H1 (cell line): Measurements from ENCODE around the gene CDH7. TPM values are rescaled to one million over a fixed set of nuclear protein-coding genes. Genes with fewer than 3 reads are reported as not detected.

ENCODE experiments used
- CTCF ChIA-PET: fragments of 300-600 bp; sonication (Branson Sonifier 250); formaldehyde crosslinking; loops from one replicate; lab custom pipeline; 2021; ENCODE audit not compliant: partially characterized antibody; lab: Charles Lee
- POLR2A ChIA-PET: fragments of 300-600 bp; sonication (Branson Sonifier 250); formaldehyde crosslinking; loops from one replicate; lab custom pipeline; 2021; ENCODE audit warnings: inconsistent platforms; ENCODE audit not compliant: partially characterized antibody; lab: Charles Lee
- DNase-seq, 2 experiments: peaks; one replicate each; pipeline versions ENCODE4 v3.0.0 to v3.0.0-alpha.2; 2010 to 2022; ENCODE audit warnings: low spot score in 2 of 2, low read depth in 1 of 2, mixed read lengths in 1 of 2
- FAIRE-seq: peaks from 2 replicates; lab custom pipeline; 2011; peaks lifted over from hg19 to GRCh38; lab: Jason Lieb, UNC
- H2AFZ ChIP-seq: 2 replicates; pipeline ENCODE4 v1.8.1; 2012; ENCODE audit warnings: low read length, inconsistent platforms
- H2AK5ac ChIP-seq: 2 replicates; pipeline ENCODE4 v1.6.1; 2013; ENCODE audit warnings: low read depth, low read length
- H2BK120ac ChIP-seq: replicated peaks from 2 replicates; pipeline ENCODE3; 2013; ENCODE audit warnings: low read depth, low read length, inconsistent platforms
- H2BK12ac ChIP-seq: 2 replicates; pipeline ENCODE4 v1.6.1; 2013; ENCODE audit warnings: low read depth, low read length
- H2BK15ac ChIP-seq: 2 replicates; pipeline ENCODE4 v1.6.1; 2013; ENCODE audit warnings: low read length
- H2BK20ac ChIP-seq: 2 replicates; pipeline ENCODE4 v1.6.1; 2013; ENCODE audit warnings: low read length
- H2BK5ac ChIP-seq: 2 replicates; pipeline ENCODE4 v1.6.1; 2013; ENCODE audit warnings: low read depth, low read length
- H3K14ac ChIP-seq: 2 replicates; pipeline ENCODE4 v1.6.1; 2013; ENCODE audit warnings: inconsistent platforms; ENCODE audit not compliant: insufficient read length
- H3K18ac ChIP-seq: 2 replicates; pipeline ENCODE4 v1.6.1; 2013; ENCODE audit warnings: low read length; ENCODE audit errors: extremely low read depth
- H3K23ac ChIP-seq: 2 replicates; pipeline ENCODE4 v1.6.1; 2013; ENCODE audit warnings: inconsistent platforms; ENCODE audit not compliant: insufficient read length
- H3K23me2 ChIP-seq: 2 replicates; pipeline ENCODE4 v1.6.1; 2013; ENCODE audit warnings: low read depth, low read length
- H3K27ac ChIP-seq: 2 replicates; pipeline ENCODE4 v1.6.1; 2011; ENCODE audit warnings: low read depth, low read length, inconsistent platforms
- H3K27me3 ChIP-seq, 4 experiments: replicated peaks in 1 of 4; 1 replicate in 1 of 4; 2 replicates in 3 of 4; pipeline versions ENCODE4 v1.6.1 to v1.8.1; 2011 to 2013; ENCODE audit warnings: low read length in 3 of 4, mild to moderate bottlenecking in 3 of 4, inconsistent platforms in 2 of 4, mixed read lengths in 2 of 4, moderate library complexity in 1 of 4; ENCODE audit not compliant: control insufficient read depth in 3 of 4, insufficient read depth in 3 of 4; ENCODE audit errors: extremely low read depth in 1 of 4
- H3K36me3 ChIP-seq, 4 experiments: 2 replicates each; pipeline versions ENCODE4 v1.6.1 to v1.8.1; 2011 to 2013; ENCODE audit warnings: mild to moderate bottlenecking in 4 of 4, low read length in 3 of 4, moderate library complexity in 2 of 4, control low read depth in 1 of 4, inconsistent platforms in 1 of 4; ENCODE audit not compliant: insufficient read depth in 4 of 4, control insufficient read depth in 2 of 4
- H3K4ac ChIP-seq: replicated peaks from 2 replicates; pipeline ENCODE3; 2013; ENCODE audit warnings: low read length, low read depth, mixed read lengths, inconsistent platforms; ENCODE audit not compliant: insufficient read length
- H3K4me1 ChIP-seq, 4 experiments: replicated peaks in 1 of 4; 1 replicate in 1 of 4; 2 replicates in 3 of 4; pipeline versions ENCODE4 v1.6.1 to v1.8.1; 2011 to 2013; ENCODE audit warnings: low read length in 3 of 4, inconsistent platforms in 2 of 4, mixed read lengths in 1 of 4; ENCODE audit not compliant: insufficient read depth in 4 of 4, control insufficient read depth in 3 of 4
- H3K4me2 ChIP-seq, 2 experiments: 2 replicates each; pipeline versions ENCODE4 v1.6.1 to v1.8.1; 2011 to 2013; ENCODE audit warnings: low read depth in 2 of 2, low read length in 2 of 2, control low read depth in 1 of 2, inconsistent platforms in 1 of 2, mild to moderate bottlenecking in 1 of 2; ENCODE audit not compliant: insufficient read depth in 1 of 2
- H3K4me3 ChIP-seq, 4 experiments: fragments of 200-600, 300-600 bp in 1 of 4; sonication (generic), shearing (Covaris generic), sonication (Bioruptor Twin) in 1 of 4; 2 replicates each; pipeline versions ENCODE4 v1.5.1 to v1.8.1; 2011 to 2016; ENCODE audit warnings: low read length in 4 of 4, low read depth in 3 of 4, control low read depth in 2 of 4, inconsistent platforms in 2 of 4, mild to moderate bottlenecking in 2 of 4, mixed read lengths in 1 of 4, moderate library complexity in 1 of 4; ENCODE audit not compliant: insufficient read depth in 2 of 4; ENCODE audit errors: extremely low read depth in 1 of 4
- H3K56ac ChIP-seq: replicated peaks from 2 replicates; pipeline ENCODE3; 2013; ENCODE audit warnings: low read depth, mild to moderate bottlenecking, mixed read lengths, low read length, inconsistent platforms; ENCODE audit not compliant: insufficient read length
- H3K79me1 ChIP-seq: 2 replicates; pipeline ENCODE4 v1.6.1; 2013; ENCODE audit warnings: low read depth, low read length, control low read depth
- H3K79me2 ChIP-seq, 2 experiments: 2 replicates each; pipeline versions ENCODE4 v1.6.1 to v1.8.1; 2012 to 2013; ENCODE audit warnings: low read length in 2 of 2, mild to moderate bottlenecking in 2 of 2, inconsistent platforms in 1 of 2; ENCODE audit not compliant: insufficient read depth in 2 of 2, control insufficient read depth in 1 of 2
- H3K9ac ChIP-seq, 4 experiments: replicated peaks in 1 of 4; 1 replicate in 1 of 4; 2 replicates in 3 of 4; pipeline versions ENCODE4 v1.6.1 to v1.8.1; 2011 to 2013; ENCODE audit warnings: low read depth in 3 of 4, low read length in 3 of 4, control low read depth in 2 of 4, mild to moderate bottlenecking in 2 of 4, moderate library complexity in 2 of 4, inconsistent platforms in 1 of 4; ENCODE audit errors: extremely low read depth in 1 of 4
- H3K9me3 ChIP-seq, 2 experiments: 2 replicates each; pipeline versions ENCODE4 v1.6.1 to v1.8.1; 2012 to 2013; ENCODE audit warnings: mild to moderate bottlenecking in 2 of 2, moderate library complexity in 2 of 2, control low read depth in 1 of 2, inconsistent platforms in 1 of 2, low read depth in 1 of 2, low read length in 1 of 2, mixed read lengths in 1 of 2; ENCODE audit not compliant: insufficient read depth in 2 of 2
- H4K20me1 ChIP-seq, 2 experiments: replicated peaks in 1 of 2; 2 replicates each; pipeline versions ENCODE3 to v1.8.1; 2011 to 2013; ENCODE audit warnings: inconsistent platforms in 2 of 2, low read length in 2 of 2, mild to moderate bottlenecking in 1 of 2; ENCODE audit not compliant: insufficient read depth in 2 of 2, control insufficient read depth in 1 of 2
- H4K5ac ChIP-seq: 2 replicates; pipeline ENCODE4 v1.6.1; 2013; ENCODE audit warnings: low read length, low read depth, mixed read lengths, inconsistent platforms; ENCODE audit not compliant: insufficient read length
- H4K8ac ChIP-seq: 2 replicates; pipeline ENCODE4 v1.8.0; 2013; ENCODE audit warnings: mild to moderate bottlenecking, moderate library complexity, low read length, inconsistent platforms; ENCODE audit not compliant: insufficient read depth; ENCODE audit errors: extremely low read depth
- H4K91ac ChIP-seq: replicated peaks from 2 replicates; pipeline ENCODE3; 2013; ENCODE audit warnings: low read length, mixed read lengths, inconsistent platforms; ENCODE audit not compliant: insufficient read length
- ASH2L ChIP-seq: fragments of 200-600, 300-600 bp; sonication (generic); IDR thresholded peaks from one replicate; pipeline ENCODE4 v1.7.1; 2017; ENCODE audit warnings: low read length
- BACH1 ChIP-seq: IDR thresholded peaks from 2 replicates; pipeline ENCODE4 v1.6.1; 2012; ENCODE audit warnings: low read length, improper control_type of control experiment
- CBX8 ChIP-seq: fragments of 300-800, 300-1000 bp; sonication (generic); IDR thresholded peaks from 2 replicates; pipeline ENCODE4 v1.7.1; 2016; ENCODE audit warnings: low read depth, low read length, borderline replicate concordance
- CEBPB ChIP-seq: IDR thresholded peaks from 2 replicates; pipeline ENCODE4 v1.6.1; 2012; ENCODE audit warnings: low read depth, low read length
- EGR1 ChIP-seq: IDR thresholded peaks from 2 replicates; pipeline ENCODE4 v1.6.1; 2011; ENCODE audit warnings: low read depth, low read length, borderline replicate concordance
- HDAC2 ChIP-seq, 2 experiments: fragments of 300-600 bp in 1 of 2; sonication (generic) in 1 of 2; IDR thresholded peaks; 2 replicates each; pipeline ENCODE4 v1.6.1; 2011 to 2012; ENCODE audit warnings: low read depth in 2 of 2, low read length in 2 of 2, mild to moderate bottlenecking in 2 of 2, moderate library complexity in 2 of 2, borderline replicate concordance in 1 of 2, inconsistent platforms in 1 of 2
- HDAC6 ChIP-seq: IDR thresholded peaks from one replicate; pipeline ENCODE4 v1.7.1; 2012; ENCODE audit warnings: low read depth, mild to moderate bottlenecking, inconsistent platforms, low read length, moderate library complexity
- JUN ChIP-seq: IDR thresholded peaks from 2 replicates; pipeline ENCODE4 v1.6.1; 2011; ENCODE audit warnings: low read depth, mild to moderate bottlenecking, improper control_type of control experiment, low read length
- KDM1A ChIP-seq: fragments of 200-600, 300-600 bp; sonication (generic); IDR thresholded peaks from 2 replicates; pipeline ENCODE4 v1.7.1; 2016; ENCODE audit warnings: mild to moderate bottlenecking, low read length, borderline replicate concordance
- NANOG ChIP-seq: IDR thresholded peaks from 2 replicates; pipeline ENCODE4 v1.6.1; 2011; ENCODE audit warnings: low read length, low read depth, mild to moderate bottlenecking, inconsistent platforms; ENCODE audit not compliant: insufficient read depth, poor library complexity, severe bottlenecking
- RBBP5 ChIP-seq: IDR thresholded peaks from 2 replicates; pipeline ENCODE4 v1.7.1; 2012; ENCODE audit warnings: low read depth, mild to moderate bottlenecking, inconsistent platforms, low read length, moderate library complexity, borderline replicate concordance
- SP2 ChIP-seq: IDR thresholded peaks from 2 replicates; pipeline ENCODE4 v1.6.1; 2012; ENCODE audit warnings: mild to moderate bottlenecking, low read length, inconsistent platforms
- TBP ChIP-seq: IDR thresholded peaks from 2 replicates; pipeline ENCODE4 v1.6.1; 2011; ENCODE audit warnings: low read depth, low read length, improper control_type of control experiment
- TCF12 ChIP-seq: IDR thresholded peaks from 2 replicates; pipeline ENCODE4 v1.6.1; 2011; ENCODE audit warnings: low read depth, mild to moderate bottlenecking, low read length
- ZNF274 ChIP-seq: IDR thresholded peaks from 2 replicates; pipeline ENCODE4 v1.7.0; 2012; ENCODE audit warnings: low read length, borderline replicate concordance; ENCODE audit errors: extremely low read depth
- WGBS, 2 experiments: shearing (Covaris generic) in 1 of 2; methylation state at CpG; one replicate each; pipeline versions ENCODE4 v1.1.6 to v1.1.7; 2013 to 2015; ENCODE audit warnings: low lambda C conversion rate in 2 of 2, mixed read lengths in 2 of 2, inconsistent platforms in 1 of 2, low coverage in 1 of 2, missing lambda C conversion rate in 1 of 2; ENCODE audit not compliant: insufficient replicate concordance in 2 of 2, insufficient coverage in 1 of 2, insufficient read length in 1 of 2; ENCODE audit errors: extremely low coverage in 1 of 2, missing lambda C conversion rate in 1 of 2; 5-methylcytosine and 5-hydroxymethylcytosine counted together
- polyA plus RNA-seq, 7 experiments: library from polyadenylated mRNA; depleted of rRNA in 3 of 7; stranded (reverse) in 5 of 7; unstranded in 2 of 7; fragments of >200 nt in 5 of 7; fragments of 200-250 nt in 2 of 7; gene quantifications; 1 replicate in 5 of 7; 2 replicates in 1 of 7; 4 replicates in 1 of 7; pipeline versions ENCODE4 v1.2.1 to v1.2.3, GENCODE V29; 2011 to 2013; ENCODE audit warnings: missing spikeins in 2 of 7, mixed read lengths in 2 of 7
- total RNA-seq: library from RNA; stranded (reverse); fragmentation: NEBNext Ultra II Directional; extraction: Animal tissue kit (Norgen Biotek cat#: 25700); gene quantifications from 2 replicates; pipeline ENCODE4 v1.2.1, GENCODE V29; 2021

Gene CDH7
- total and polyA plus RNA-seq, 2 of the 8 experiments (the other 6 are each of a cell fraction or from before 2014, with no cell fraction given): 1.00 to 1.5 TPM

GRCh38 chr18:65907281-65907680 is 156.5 kb downstream of the CDH7 start:
- Histone ChIP-seq H3K23me2 (no peaks in the 10 kb centered on the region), H2BK12ac (no peak overlapping the region), H3K4me1 (no peaks in the 10 kb centered on the region), H2BK5ac (no peak overlapping the region), H3K79me1 (no peaks in the 10 kb centered on the region), H4K8ac (no peak overlapping the region), H4K91ac (no peak overlapping the region), H3K23ac (no peak overlapping the region), H3K9ac (no peak overlapping the region), H2BK15ac (no peak overlapping the region), H2AK5ac (no peak overlapping the region), H4K5ac (no peak overlapping the region), H3K79me2 (no peaks in the 10 kb centered on the region), H3K4me2 (no peak overlapping the region), H3K9me3 (no peaks in the 10 kb centered on the region), H3K36me3 (no peaks in the 10 kb centered on the region), H3K4me3 (no peak overlapping the region), H3K14ac (no peak overlapping the region), H3K18ac (no peak overlapping the region), H3K56ac (no peak overlapping the region), H3K4ac (no peak overlapping the region), H3K27ac (no peak overlapping the region), H4K20me1 (peaks cover 0 to 8% of the 10 kb centered on the region in 2 experiments), H3K27me3 (peaks cover 34 to 74% (median 60%) of the 10 kb centered on the region in 4 experiments), H2BK120ac (no peak overlapping the region), H2BK20ac (no peak overlapping the region), H2AFZ (no peak overlapping the region)
- ChIA-PET POLR2A (no interaction called here), CTCF (no interaction called here)
- DNase-seq (no peak), FAIRE-seq (no peak)
- WGBS, 2 experiments: 69% methylated on average over 2 of the region's 2 CpGs; no CpG with 5 or more reads in 1 of the 2 experiments
- TF ChIP-seq HDAC2 (IDR thresholded peaks at IDR 0.05; ENCODE audit: borderline replicate concordance in 1 of 2, low read depth in 2 of 2, low read length in 2 of 2) (no peak), BACH1 (no peak), NANOG (no peak), HDAC6 (no peak), CBX8 (no peak), TBP (no peak), JUN (no peak), ASH2L (no peak), ZNF274 (no peak), SP2 (no peak), KDM1A (no peak), TCF12 (no peak), CEBPB (no peak), EGR1 (no peak), RBBP5 (no peak)
